Uterine smooth muscle cell (primary cell): ENCODE results near the gene CDO1. TPM values are rescaled to one million over a fixed set of nuclear protein-coding genes. Genes with fewer than 3 reads are reported as not detected.

ENCODE experiments used
- total RNA-seq: library from RNA; depleted of rRNA; stranded (reverse); fragments of >200 nt; gene quantifications from 2 replicates; pipeline ENCODE4 v1.2.3, GENCODE V29; 2014

CDO1 gene
- 3.4 and 9.5 TPM in 2 replicates for total RNA-seq

DNA sequence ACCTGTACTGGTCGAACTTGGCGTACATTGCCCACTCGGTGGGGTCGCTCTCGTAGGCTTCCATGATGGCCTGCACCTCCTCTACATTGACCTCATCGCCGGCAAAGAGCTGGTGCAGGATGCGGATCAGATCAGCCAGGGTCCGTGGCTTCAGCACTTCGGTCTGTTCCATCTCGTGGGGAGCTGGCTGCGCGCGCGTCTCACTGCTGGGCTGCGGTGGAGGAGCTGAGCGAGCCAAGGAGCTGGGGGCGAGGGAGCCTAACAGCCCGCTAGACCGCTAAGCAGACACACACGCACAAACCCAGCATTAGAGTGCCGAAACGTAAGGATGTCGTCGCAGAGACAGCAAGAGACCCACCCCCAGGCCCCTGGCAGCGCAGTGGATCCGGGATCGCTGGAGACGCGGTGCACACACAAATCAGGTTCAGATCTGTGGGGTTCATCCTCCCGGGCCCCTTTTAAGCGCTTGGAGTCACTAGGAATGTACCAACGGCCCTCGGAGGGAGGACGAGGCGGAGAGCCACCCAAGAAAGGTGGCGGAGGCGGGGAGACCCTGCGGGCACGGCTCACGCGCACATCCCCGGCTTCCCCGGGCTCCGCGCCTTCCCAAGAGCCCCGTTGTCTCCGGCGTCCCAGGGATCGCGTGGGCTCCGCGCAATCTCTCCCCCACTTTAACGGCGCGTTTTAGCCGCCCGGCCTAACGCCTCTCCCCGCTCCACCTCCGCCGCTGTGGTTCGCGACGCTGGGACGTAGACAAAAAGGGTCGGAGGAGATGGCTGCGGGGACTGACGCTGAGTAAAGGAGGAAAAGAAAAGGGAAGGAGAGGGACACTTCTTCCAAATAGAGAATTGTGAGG is at the start of gene CDO1:
Gene CDO1, minus strand, starts transcription at position 434 of the 856 bp plus-strand sequence. Its CDS starts 262 bp downstream, at position 172.

DNA sequence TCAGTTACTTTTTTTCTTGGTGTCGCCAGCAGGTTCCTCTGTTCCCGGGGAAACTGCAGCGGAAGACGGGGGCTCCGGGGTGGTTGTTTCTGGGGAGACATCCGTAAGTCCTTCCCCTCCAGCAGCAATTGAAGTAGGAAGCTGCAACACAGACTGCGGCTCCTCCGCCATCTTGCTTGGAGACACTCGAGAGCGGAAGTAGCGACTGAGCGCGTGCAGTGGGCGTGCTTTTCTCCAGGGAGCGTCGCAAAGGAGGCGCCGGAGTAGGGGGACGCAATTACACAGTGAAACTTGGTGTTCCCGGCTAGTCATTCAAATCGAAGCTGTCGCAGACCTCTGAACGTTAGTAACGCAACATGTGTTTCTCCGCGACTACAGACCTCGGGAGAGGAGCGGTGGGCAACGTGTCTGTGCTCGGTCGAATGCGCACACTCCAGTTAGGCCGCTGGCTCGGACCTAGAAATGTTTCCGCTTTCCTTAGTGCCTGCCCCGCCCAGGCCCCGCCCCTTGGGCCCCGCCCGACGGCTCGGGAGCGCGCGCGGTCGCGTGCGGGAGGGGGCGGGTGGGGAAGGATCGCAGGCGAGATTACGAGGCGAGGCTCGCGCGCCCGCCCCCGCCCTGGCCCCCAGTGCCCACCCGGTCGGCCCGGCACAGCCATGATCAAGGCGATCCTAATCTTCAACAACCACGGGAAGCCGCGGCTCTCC is 25.1 kb upstream of the CDO1 start, which contains the start of the genes AP3S1 and ATG12:
Gene AP3S1, plus strand, starts transcription at position 554 of the 707 bp plus-strand sequence. Its CDS starts 103 bp downstream, at position 657.
Gene ATG12, minus strand, starts transcription at position 184 of the 707 bp plus-strand sequence. Its CDS starts 13 bp downstream, at position 171.

Other genes with a start within 250 kb of the CDO1 start
- 4.1 and 7.6 TPM in 2 replicates for gene TICAM2, start 214.2 kb downstream of the CDO1 start, total RNA-seq
- 164 and 207 TPM in 2 replicates for gene TMED7, start 190.6 kb downstream of the CDO1 start, total RNA-seq
- gene ATG12, start 24.9 kb upstream of the CDO1 start, total RNA-seq: 75.7 and 93.4 TPM in 2 replicates
- 75.6 and 77.6 TPM in 2 replicates for gene AP3S1, start 25.3 kb upstream of the CDO1 start, total RNA-seq
- 0.12 and 0.33 TPM in 2 replicates for gene LVRN, start 145.8 kb upstream of the CDO1 start, total RNA-seq
- 0.89 TPM in 1 of 2 replicates, not detected in the other for gene ARL14EPL, start 215.8 kb upstream of the CDO1 start, total RNA-seq